Measurements from ENCODE around the gene TAF1B.

The TAF1B gene

DNA sequence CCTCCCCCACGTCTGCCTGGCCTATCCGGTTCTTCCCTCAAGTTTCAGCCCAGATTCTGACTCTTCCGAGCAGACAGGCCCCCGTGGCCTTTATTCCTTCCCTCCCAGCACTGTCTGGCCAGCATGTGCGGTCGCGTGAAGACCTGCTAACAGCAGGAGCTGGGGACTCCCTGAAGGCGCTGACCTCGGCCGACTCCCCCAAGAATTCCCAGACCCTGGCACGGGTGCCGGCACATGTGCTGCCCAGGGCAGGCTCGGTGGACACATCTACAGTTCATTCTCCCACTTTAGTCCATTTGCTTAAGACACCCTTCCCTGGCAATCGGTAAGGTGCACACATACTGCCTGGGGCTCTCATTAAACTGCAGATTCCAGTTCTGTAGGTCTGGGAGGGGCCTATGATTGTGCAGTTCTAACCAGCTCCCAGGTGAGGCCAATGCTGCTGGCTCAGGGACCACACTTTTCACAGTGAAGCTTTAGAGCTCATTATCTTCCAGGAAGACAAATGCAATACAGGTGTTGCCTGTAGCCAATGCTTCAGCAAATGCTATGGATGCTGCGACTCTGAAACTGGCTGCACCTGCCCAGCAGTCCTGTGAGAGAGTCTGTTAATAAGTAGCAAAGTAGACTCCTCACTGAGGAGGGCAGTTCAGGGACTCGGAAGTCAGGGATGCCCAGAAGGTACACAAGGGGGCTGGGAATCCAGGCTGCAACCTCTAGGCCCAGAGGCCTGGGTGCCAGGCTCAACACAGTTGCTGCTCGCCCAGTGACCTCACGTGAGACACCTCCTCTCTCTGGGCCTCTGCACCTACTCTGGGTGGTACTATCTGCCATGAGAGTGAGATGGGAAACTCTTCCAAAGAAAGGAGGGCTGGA is 45.4 kb upstream of the TAF1B start:
- DNase-seq (ENCODE audit: low read depth in 2 of 2) = no peak
- TF ChIP-seq, protein P1, sequence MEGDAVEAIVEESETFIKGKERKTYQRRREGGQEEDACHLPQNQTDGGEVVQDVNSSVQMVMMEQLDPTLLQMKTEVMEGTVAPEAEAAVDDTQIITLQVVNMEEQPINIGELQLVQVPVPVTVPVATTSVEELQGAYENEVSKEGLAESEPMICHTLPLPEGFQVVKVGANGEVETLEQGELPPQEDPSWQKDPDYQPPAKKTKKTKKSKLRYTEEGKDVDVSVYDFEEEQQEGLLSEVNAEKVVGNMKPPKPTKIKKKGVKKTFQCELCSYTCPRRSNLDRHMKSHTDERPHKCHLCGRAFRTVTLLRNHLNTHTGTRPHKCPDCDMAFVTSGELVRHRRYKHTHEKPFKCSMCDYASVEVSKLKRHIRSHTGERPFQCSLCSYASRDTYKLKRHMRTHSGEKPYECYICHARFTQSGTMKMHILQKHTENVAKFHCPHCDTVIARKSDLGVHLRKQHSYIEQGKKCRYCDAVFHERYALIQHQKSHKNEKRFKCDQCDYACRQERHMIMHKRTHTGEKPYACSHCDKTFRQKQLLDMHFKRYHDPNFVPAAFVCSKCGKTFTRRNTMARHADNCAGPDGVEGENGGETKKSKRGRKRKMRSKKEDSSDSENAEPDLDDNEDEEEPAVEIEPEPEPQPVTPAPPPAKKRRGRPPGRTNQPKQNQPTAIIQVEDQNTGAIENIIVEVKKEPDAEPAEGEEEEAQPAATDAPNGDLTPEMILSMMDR (IDR thresholded peaks at IDR 0.05; ENCODE audit: low read depth, low read length) = no peak
- no peak overlapping the region for H3K4me3 ChIP-seq (replicated peaks in 1 of 2; ENCODE audit: low read depth in 2 of 2, low read length in 2 of 2)

DNA sequence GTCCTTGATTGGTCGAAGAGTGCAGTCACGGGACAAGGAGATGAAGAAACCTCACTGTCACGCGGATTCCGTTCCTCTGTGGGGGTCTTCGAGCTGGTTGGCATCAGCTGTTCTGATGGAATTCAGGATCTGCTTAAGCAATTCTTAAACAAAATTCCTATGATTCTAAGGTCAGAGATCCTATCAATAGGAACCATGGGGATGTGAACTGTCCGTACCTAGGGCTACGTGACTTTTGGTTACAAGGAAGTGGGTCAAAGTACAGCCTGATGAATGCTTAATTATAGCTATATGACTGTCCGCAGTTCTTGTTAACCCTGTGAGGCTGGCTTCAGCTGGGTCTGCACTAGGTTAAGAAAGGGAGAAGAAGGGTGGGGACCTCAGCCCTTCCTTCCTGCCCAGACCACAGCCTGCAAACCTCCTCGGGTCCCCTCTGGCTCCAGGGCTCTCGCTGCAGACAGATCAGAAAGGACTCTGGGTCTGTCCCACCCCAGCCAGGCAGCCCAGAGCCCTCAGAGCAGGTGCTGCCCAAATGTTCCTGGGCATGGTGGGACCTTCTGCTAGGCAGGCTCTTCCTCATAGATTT is 44.2 kb upstream of the TAF1B start:
- H3K4me3 ChIP-seq (replicated peaks in 1 of 2; ENCODE audit: low read depth in 2 of 2, low read length in 2 of 2) = no peak overlapping the region
- TF ChIP-seq, protein P1 (IDR thresholded peaks at IDR 0.05; ENCODE audit: low read depth, low read length) = no peak
- DNase-seq (ENCODE audit: low read depth in 2 of 2) = no peak

DNA sequence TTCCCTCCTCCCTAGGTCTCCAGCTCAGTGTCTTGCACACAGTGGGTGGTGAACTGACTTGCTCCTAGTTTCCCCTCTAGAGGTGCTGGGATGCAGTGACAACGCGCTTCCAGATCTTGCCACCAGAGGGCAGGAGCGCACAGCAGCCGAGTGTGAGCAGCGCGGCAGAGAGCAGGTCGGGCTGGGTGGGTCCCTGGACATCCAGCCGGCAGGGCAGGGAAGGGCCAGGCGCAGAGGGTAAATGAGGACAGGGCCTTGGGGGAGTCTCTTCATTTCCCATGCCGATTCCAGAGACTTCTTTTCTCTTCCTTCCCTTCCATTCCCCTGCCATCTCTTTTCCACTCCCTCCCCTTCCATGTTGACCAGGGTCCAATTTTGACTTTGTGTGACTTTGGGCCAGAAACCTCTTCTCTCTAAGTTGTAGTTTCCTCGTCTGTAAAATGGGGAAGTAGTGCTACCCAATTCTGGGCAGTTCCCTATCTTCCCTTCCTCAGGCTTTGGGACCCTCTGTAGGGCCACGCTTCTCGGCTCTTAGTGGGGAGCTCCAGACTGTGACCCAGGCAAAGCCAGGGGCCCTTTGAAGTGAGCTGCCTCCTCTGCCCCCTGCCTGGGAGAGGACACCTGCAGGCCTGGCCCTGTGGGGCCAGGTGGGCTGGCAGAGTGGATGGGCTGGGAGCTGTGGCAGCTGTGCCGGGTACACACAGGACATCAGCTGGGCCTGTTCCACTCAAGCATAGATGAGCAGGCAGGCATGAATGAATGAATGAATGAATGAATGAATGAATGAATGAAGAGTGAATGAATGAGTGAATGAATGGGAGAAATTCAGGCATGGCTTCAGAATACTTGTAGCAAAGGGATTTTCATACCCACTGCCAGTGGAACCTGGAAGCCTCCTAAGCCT is 43.3 kb upstream of the TAF1B start:
- TF ChIP-seq, protein P1 (IDR thresholded peaks at IDR 0.05; ENCODE audit: low read depth, low read length) = peak; percentile 100
- H3K4me3 ChIP-seq (replicated peaks in 1 of 2; ENCODE audit: low read depth in 2 of 2, low read length in 2 of 2) = no peak overlapping the region
- peak; percentile 84 for DNase-seq (ENCODE audit: low read depth in 2 of 2)

DNA sequence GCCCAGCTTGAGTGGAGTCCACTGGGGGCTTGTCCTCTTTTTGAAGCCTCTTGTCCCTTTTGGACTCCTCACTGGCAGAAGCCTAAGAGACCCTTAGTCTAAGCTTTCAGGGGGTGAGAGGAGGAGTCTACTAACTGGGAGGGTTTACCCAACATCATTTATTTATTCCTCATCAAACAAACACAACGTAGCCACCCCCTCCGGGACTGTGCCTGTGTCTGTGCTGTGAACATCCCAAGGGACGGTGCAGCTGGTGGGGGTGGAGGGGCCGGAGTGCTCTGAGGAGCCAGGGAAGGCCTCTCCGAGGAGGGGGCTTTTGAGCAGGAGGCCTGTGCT is 42.7 kb upstream of the TAF1B start:
- TF ChIP-seq, protein P1 (IDR thresholded peaks at IDR 0.05; ENCODE audit: low read depth, low read length) = no peak
- no peak overlapping the region for H3K4me3 ChIP-seq (replicated peaks in 1 of 2; ENCODE audit: low read depth in 2 of 2, low read length in 2 of 2)
- DNase-seq (ENCODE audit: low read depth in 2 of 2) = peak in 1 of 2 donors; percentile 36

DNA sequence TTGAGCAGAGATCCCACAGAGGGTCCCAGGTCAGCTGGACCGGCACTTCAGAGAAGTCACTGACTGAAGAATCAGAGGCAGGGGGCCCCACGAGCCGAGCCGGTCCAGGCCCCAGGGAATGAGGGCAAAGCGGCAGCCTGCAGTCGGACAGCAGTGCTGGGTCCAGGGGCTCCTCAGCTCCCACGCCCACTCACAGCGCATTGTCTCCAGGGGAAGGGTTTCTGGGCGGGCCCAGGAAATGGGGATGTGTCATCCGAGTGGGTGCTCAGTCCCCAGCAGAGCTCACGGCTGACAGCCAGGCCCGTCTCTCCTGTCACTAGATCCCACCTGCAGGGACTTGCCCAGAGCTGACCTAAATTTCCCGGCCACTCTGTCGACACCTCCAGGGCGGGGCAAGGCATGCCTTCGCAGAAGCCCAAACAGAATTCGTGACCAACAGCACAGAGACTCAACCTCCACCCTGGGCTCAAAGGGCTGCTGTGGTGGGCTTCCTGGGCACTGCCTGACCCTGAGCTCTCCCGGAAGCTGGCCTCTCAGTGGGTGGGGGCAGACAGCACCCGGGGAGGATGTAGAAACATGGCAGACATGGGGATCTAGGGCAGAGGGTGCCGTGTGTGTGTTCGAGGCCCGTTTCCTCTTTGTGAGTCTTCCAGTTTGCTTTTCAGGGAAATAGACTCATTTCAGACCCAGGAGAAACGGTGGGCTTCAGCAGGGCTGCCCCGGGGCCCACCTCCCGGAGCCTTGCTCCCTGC is 42.1 kb upstream of the TAF1B start:
- DNase-seq (ENCODE audit: low read depth in 2 of 2) = peak; percentile 45 to 74
- H3K4me3 ChIP-seq (replicated peaks in 1 of 2; ENCODE audit: low read depth in 2 of 2, low read length in 2 of 2) = no peak overlapping the region
- TF ChIP-seq, protein P1 (IDR thresholded peaks at IDR 0.05; ENCODE audit: low read depth, low read length) = no peak

DNA sequence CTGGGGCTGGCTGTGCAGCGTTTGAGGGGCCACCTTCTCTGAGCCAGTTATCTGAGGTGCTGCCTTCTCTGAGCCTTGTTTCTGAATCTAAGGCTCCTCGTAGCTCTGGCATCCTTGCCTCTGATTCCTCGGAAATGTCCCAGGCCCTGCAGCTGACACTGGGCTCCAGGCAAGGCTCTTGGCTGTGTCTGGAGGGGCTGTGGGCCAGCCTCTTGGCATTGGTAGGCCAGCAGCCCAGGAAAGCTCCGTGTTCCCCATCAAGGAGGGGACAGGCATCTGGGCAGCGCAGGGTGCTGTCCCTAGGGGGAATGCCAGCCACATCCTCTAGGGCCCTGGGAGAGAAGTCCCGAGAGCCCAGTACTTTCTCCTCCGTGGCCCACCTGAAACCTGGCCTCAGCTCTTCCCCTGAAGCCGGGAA is 40.7 kb upstream of the TAF1B start:
- TF ChIP-seq, protein P1 (IDR thresholded peaks at IDR 0.05; ENCODE audit: low read depth, low read length) = no peak
- no peak overlapping the region for H3K4me3 ChIP-seq (replicated peaks in 1 of 2; ENCODE audit: low read depth in 2 of 2, low read length in 2 of 2)
- DNase-seq (ENCODE audit: low read depth in 2 of 2) = no peak

All from cardiac fibroblast (primary cell).